Endothelial cell (in vitro differentiated cells): ENCODE data around the gene ADAMTS2. TPM values are rescaled to one million over a fixed set of nuclear protein-coding genes. Genes with fewer than 3 reads are reported as not detected.

Source experiments
- DNase-seq: peaks from one replicate; pipeline ENCODE4 v3.0.0; 2021; ENCODE audit warnings: low spot score
- H3K27ac Mint-ChIP-seq: one replicate; pipeline ENCODE4 v1.8.0; 2021; ENCODE audit warnings: mixed read lengths, inconsistent platforms; ENCODE audit not compliant: unreplicated experiment
- H3K27me3 Mint-ChIP-seq: one replicate; pipeline ENCODE4 v1.8.0; 2021; ENCODE audit warnings: mild to moderate bottlenecking, moderate library complexity, mixed read lengths, inconsistent platforms; ENCODE audit not compliant: unreplicated experiment
- H3K36me3 Mint-ChIP-seq: one replicate; pipeline ENCODE4 v1.8.0; 2021; ENCODE audit warnings: mild to moderate bottlenecking, low read depth, mixed read lengths, inconsistent platforms; ENCODE audit not compliant: unreplicated experiment
- H3K4me1 Mint-ChIP-seq: one replicate; pipeline ENCODE4 v1.8.0; 2021; ENCODE audit warnings: mild to moderate bottlenecking, mixed read lengths, inconsistent platforms; ENCODE audit not compliant: unreplicated experiment
- H3K4me3 Mint-ChIP-seq: one replicate; pipeline ENCODE4 v1.8.0; 2021; ENCODE audit warnings: mild to moderate bottlenecking, mixed read lengths, inconsistent platforms; ENCODE audit not compliant: unreplicated experiment
- H3K9me3 Mint-ChIP-seq: one replicate; pipeline ENCODE4 v1.8.0; 2021; ENCODE audit warnings: mixed read lengths, inconsistent platforms; ENCODE audit not compliant: unreplicated experiment
- CTCF ChIP-seq: fragments of 200-600 bp; sonication (generic); IDR thresholded peaks from one replicate; pipeline ENCODE4 v1.5.0; 2021; ENCODE audit warnings: antibody characterized with exemption; ENCODE audit not compliant: unreplicated experiment
- total RNA-seq: library from RNA; stranded (reverse); fragmentation: NEBNext Ultra II Directional; extraction: Animal tissue kit (Norgen Biotek cat#: 25700); gene quantifications from one replicate; pipeline ENCODE4 v1.2.1, GENCODE V29; 2021; ENCODE audit not compliant: unreplicated experiment

Gene ADAMTS2
- total RNA-seq, 1 donor from 2014 or later, result 1.5 TPM

- no peak for TF ChIP-seq CTCF
- H3K4me3 Mint-ChIP-seq, result no peak overlapping the region
- no peak overlapping the region for H3K27ac Mint-ChIP-seq
- DNase-seq, result no peak
- H3K27me3 Mint-ChIP-seq, result peaks cover 8% of the 10 kb centered on the region
- no peaks in the 10 kb centered on the region for H3K36me3 Mint-ChIP-seq
- H3K4me1 Mint-ChIP-seq, result peaks cover 4% of the 10 kb centered on the region
- H3K9me3 Mint-ChIP-seq, result peaks cover 6% of the 10 kb centered on the region
Measured at GRCh38 chr5:179301376-179301775, 43.9 kb downstream of the ADAMTS2 start.

- H3K9me3 Mint-ChIP-seq, result peaks cover 6% of the 10 kb centered on the region
- H3K4me3 Mint-ChIP-seq, result no peak overlapping the region
- H3K27ac Mint-ChIP-seq, result peak overlapping the region; percentile 2
- peaks cover 6% of the 10 kb centered on the region for H3K27me3 Mint-ChIP-seq
- H3K4me1 Mint-ChIP-seq, result peaks cover 4% of the 10 kb centered on the region
- TF ChIP-seq CTCF, result no peak
- no peak for DNase-seq
- no peaks in the 10 kb centered on the region for H3K36me3 Mint-ChIP-seq
Measured at GRCh38 chr5:179300581-179301180, 44.6 kb downstream of the ADAMTS2 start.

- Mint-ChIP-seq H3K27me3 (peaks cover 6% of the 10 kb centered on the region), H3K9me3 (no peaks in the 10 kb centered on the region), H3K4me1 (peaks cover 4% of the 10 kb centered on the region), H3K27ac (no peak overlapping the region), H3K36me3 (no peaks in the 10 kb centered on the region), H3K4me3 (no peak overlapping the region)
- TF ChIP-seq CTCF, result no peak
- DNase-seq, result no peak
Measured at GRCh38 chr5:179298181-179298993, 46.9 kb downstream of the ADAMTS2 start.

- H3K27ac Mint-ChIP-seq, result no peak overlapping the region
- TF ChIP-seq CTCF, result no peak
Measured at GRCh38 chr5:179297486-179298180, 47.6 kb downstream of the ADAMTS2 start.

GRCh38 chr5:179297026-179297425, 48.2 kb downstream of the ADAMTS2 start:
- peaks cover 6% of the 10 kb centered on the region for H3K27me3 Mint-ChIP-seq
- no peaks in the 10 kb centered on the region for H3K36me3 Mint-ChIP-seq
- no peaks in the 10 kb centered on the region for H3K4me1 Mint-ChIP-seq
- no peak for TF ChIP-seq CTCF
- H3K4me3 Mint-ChIP-seq, result no peak overlapping the region
- H3K9me3 Mint-ChIP-seq, result no peaks in the 10 kb centered on the region
- no peak for DNase-seq
- no peak overlapping the region for H3K27ac Mint-ChIP-seq

More at GRCh38 chr5:179297486-179298180, 47.6 kb downstream of the ADAMTS2 start:
- Mint-ChIP-seq H3K4me1 (peaks cover 3% of the 10 kb centered on the region), H3K4me3 (no peak overlapping the region), H3K27me3 (peaks cover 6% of the 10 kb centered on the region), H3K36me3 (no peaks in the 10 kb centered on the region), H3K9me3 (no peaks in the 10 kb centered on the region)
- DNase-seq, result no peak
